Caco-2 (cell line): ENCODE data around the gene FBXW12. TPM values are rescaled to one million over a fixed set of nuclear protein-coding genes. Genes with fewer than 3 reads are reported as not detected.
A peak's percentile ranks its signal among the peaks of the same experiment; 100 is the strongest.

Experiments used
- BruUV-seq: library from RNA; stranded (reverse); fragments of 400-500 nt; replicated peaks from 2 replicates; lab custom pipeline; 2021; lab: Mats Ljungman, UMichigan
- CTCF ChIA-PET: fragments of 300-600 bp; sonication (Branson Sonifier 250); formaldehyde crosslinking; loops from one replicate; lab custom pipeline; 2022; ENCODE audit warnings: antibody characterized with exemption; lab: Charles Lee
- POLR2A ChIA-PET: fragments of 300-600 bp; sonication (Branson Sonifier 250); formaldehyde crosslinking; loops from one replicate; lab custom pipeline; 2022; ENCODE audit warnings: antibody characterized with exemption; lab: Charles Lee
- DNase-seq, 2 experiments: peaks; one replicate each; pipeline versions ENCODE4 v3.0.0 to v3.0.0-alpha.2; 2020 to 2022
- H3K27me3 ChIP-seq: replicated peaks from 2 replicates; pipeline ENCODE4 v1.6.0; 2011; ENCODE audit warnings: low read length; ENCODE audit not compliant: control insufficient read depth, insufficient read depth
- H3K36me3 ChIP-seq: 2 replicates; pipeline ENCODE4 v1.5.1; 2011; ENCODE audit warnings: low read length; ENCODE audit not compliant: control insufficient read depth, insufficient read depth
- H3K4me1 ChIP-seq: fragments of 250-450 bp; sonication (Bioruptor Pico); 2 replicates; pipeline ENCODE4 v1.5.1; 2020; ENCODE audit warnings: mild to moderate bottlenecking
- H3K4me3 ChIP-seq: 2 replicates; pipeline ENCODE4 v1.5.1; 2011; ENCODE audit warnings: low read depth, mild to moderate bottlenecking, control low read depth, low read length
- H3K9me3 ChIP-seq: fragments of 250-450 bp; sonication (Bioruptor Pico); 2 replicates; pipeline ENCODE4 v1.5.1; 2020; ENCODE audit warnings: mild to moderate bottlenecking, moderate library complexity
- H3K27ac Mint-ChIP-seq: one replicate; pipeline ENCODE4 v1.8.0; 2022; ENCODE audit warnings: mixed read lengths; ENCODE audit not compliant: unreplicated experiment
- H3K27me3 Mint-ChIP-seq: one replicate; pipeline ENCODE4 v1.8.0; 2022; ENCODE audit warnings: mixed read lengths; ENCODE audit not compliant: insufficient read depth, unreplicated experiment
- H3K36me3 Mint-ChIP-seq: one replicate; pipeline ENCODE4 v1.8.0; 2022; ENCODE audit warnings: mild to moderate bottlenecking, mixed read lengths; ENCODE audit not compliant: insufficient read depth, unreplicated experiment
- H3K4me1 Mint-ChIP-seq: one replicate; pipeline ENCODE4 v1.8.0; 2022; ENCODE audit warnings: low read depth, mixed read lengths; ENCODE audit not compliant: unreplicated experiment
- H3K4me3 Mint-ChIP-seq: one replicate; pipeline ENCODE4 v1.8.0; 2022; ENCODE audit warnings: mild to moderate bottlenecking, moderate library complexity, mixed read lengths; ENCODE audit not compliant: unreplicated experiment
- H3K9me3 Mint-ChIP-seq: one replicate; pipeline ENCODE4 v1.8.0; 2022; ENCODE audit warnings: mixed read lengths; ENCODE audit not compliant: unreplicated experiment
- intact Hi-C: fragments of 100-400 bp; cut with micrococcal nuclease; formaldehyde crosslinking; loops from one replicate; pipeline ENCODE4 v1.10.0; 2022; ENCODE audit not compliant: unreplicated experiment
- total RNA-seq: library from RNA; stranded (reverse); gene quantifications from 2 replicates; pipeline ENCODE4 v1.2.3, GENCODE V29; 2022
- TF ChIP-seq, protein P1 (sequence below), 2 experiments: fragments of 200-600 bp in 1 of 2; IDR thresholded peaks; 1 replicate in 1 of 2; 2 replicates in 1 of 2; pipeline versions ENCODE4 v1.5.1 to v1.8.0; 2011 to 2022; ENCODE audit warnings: antibody characterized with exemption in 1 of 2, control low read depth in 1 of 2, inconsistent platforms in 1 of 2, low read depth in 1 of 2, low read length in 1 of 2, mild to moderate bottlenecking in 1 of 2, moderate library complexity in 1 of 2; ENCODE audit not compliant: insufficient read depth in 1 of 2, severe bottlenecking in 1 of 2, unreplicated experiment in 1 of 2

Gene FBXW12
- total RNA-seq, 1 experiment from 2014 or later = 1.7 TPM

DNA sequence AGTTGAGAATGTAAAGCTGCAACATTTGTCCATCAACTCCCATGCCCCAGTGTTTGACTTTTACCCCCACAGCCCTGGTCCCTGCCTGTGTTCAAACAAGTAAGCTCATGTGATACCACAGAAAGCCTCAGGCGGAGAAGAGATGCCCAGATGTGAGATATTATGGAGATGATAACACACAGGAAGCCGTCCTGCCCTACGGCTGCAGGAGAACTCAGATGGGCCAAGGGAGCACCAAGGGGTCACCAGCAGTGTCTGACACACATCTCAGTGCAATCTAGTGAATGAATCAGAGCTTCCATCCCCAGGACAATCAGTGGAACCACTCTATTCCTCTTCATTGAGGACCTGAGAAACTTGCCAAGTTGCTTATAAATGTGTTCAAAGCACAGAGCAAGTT is 24.5 kb upstream of the FBXW12 start:
- H3K27me3 Mint-ChIP-seq = no peaks in the 10 kb centered on the region
- H3K27ac Mint-ChIP-seq = peak overlapping the region; percentile 39
- H3K4me1 ChIP-seq = peaks cover 49% of the 10 kb centered on the region
- no TSS peak for BruUV-seq
- peak; percentile 18 to 69 for DNase-seq
- H3K36me3 Mint-ChIP-seq = no peaks in the 10 kb centered on the region
- ChIA-PET POLR2A (no interaction called here), CTCF (interaction anchor here (0.5 to 2.4 kb wide), 4 partner anchors 9 to 109 kb away, joined by 3 to 5 read pairs (median 5); no protein-coding TSS in a partner anchor)
- no peaks in the 10 kb centered on the region for H3K36me3 ChIP-seq
- H3K27me3 ChIP-seq = no peaks in the 10 kb centered on the region
- H3K9me3 ChIP-seq = no peaks in the 10 kb centered on the region
- no peak overlapping the region for H3K4me3 ChIP-seq
- intact Hi-C loops = loop anchor here (2.0 to 5.0 kb wide), 2 partner anchors 25 to 45 kb away; partner anchors contain the start of genes FBXW12 and NME6
- peaks cover 38% of the 10 kb centered on the region for H3K4me1 Mint-ChIP-seq
- TF ChIP-seq, protein P1, sequence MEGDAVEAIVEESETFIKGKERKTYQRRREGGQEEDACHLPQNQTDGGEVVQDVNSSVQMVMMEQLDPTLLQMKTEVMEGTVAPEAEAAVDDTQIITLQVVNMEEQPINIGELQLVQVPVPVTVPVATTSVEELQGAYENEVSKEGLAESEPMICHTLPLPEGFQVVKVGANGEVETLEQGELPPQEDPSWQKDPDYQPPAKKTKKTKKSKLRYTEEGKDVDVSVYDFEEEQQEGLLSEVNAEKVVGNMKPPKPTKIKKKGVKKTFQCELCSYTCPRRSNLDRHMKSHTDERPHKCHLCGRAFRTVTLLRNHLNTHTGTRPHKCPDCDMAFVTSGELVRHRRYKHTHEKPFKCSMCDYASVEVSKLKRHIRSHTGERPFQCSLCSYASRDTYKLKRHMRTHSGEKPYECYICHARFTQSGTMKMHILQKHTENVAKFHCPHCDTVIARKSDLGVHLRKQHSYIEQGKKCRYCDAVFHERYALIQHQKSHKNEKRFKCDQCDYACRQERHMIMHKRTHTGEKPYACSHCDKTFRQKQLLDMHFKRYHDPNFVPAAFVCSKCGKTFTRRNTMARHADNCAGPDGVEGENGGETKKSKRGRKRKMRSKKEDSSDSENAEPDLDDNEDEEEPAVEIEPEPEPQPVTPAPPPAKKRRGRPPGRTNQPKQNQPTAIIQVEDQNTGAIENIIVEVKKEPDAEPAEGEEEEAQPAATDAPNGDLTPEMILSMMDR (IDR thresholded peaks at IDR 0.05; ENCODE audit: insufficient read depth in 1 of 2, low read depth in 1 of 2, low read length in 1 of 2, severe bottlenecking in 1 of 2, unreplicated experiment in 1 of 2) = no peak
- H3K4me3 Mint-ChIP-seq = no peak overlapping the region
- H3K9me3 Mint-ChIP-seq = no peaks in the 10 kb centered on the region

- POLR2A ChIA-PET = no interaction called here
- no peaks in the 10 kb centered on the region for H3K36me3 ChIP-seq
- peaks cover 21% of the 10 kb centered on the region for H3K4me1 Mint-ChIP-seq
- no peaks in the 10 kb centered on the region for H3K27me3 ChIP-seq
- H3K27ac Mint-ChIP-seq = no peak overlapping the region
- no peak for DNase-seq
- H3K27me3 Mint-ChIP-seq = no peaks in the 10 kb centered on the region
- CTCF ChIA-PET = no interaction called here
- TF ChIP-seq, protein P1 (IDR thresholded peaks at IDR 0.05; ENCODE audit: insufficient read depth in 1 of 2, low read depth in 1 of 2, low read length in 1 of 2, severe bottlenecking in 1 of 2, unreplicated experiment in 1 of 2) = no peak
- peaks cover 9% of the 10 kb centered on the region for H3K9me3 Mint-ChIP-seq
- H3K4me1 ChIP-seq = peaks cover 22% of the 10 kb centered on the region
- no peak overlapping the region for H3K4me3 ChIP-seq
- peaks cover 19% of the 10 kb centered on the region for H3K36me3 Mint-ChIP-seq
- peaks cover 12% of the 10 kb centered on the region for H3K9me3 ChIP-seq
- no TSS peak for BruUV-seq
- no peak overlapping the region for H3K4me3 Mint-ChIP-seq
- intact Hi-C loops = no loop called here
Measured at GRCh38 chr3:48352546-48352945, 19.5 kb upstream of the FBXW12 start.

DNA sequence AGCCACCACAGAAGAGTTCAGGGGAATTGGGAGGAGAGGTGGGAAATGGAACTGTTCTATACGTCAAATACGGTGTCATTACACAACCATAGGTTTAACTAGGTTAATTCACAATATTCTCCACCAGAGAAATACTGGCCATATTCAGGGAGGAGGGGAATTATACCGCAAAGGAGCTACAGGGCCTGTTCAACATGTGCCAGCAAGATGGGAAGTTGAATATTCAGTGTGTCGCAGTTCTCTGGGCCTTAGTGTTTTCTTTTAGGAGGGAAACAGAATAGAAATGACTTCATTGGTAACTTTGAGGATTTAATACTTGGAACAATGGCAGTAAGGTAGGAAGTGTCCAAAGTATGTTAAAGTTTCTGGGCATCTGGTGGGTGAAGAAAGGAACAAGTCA is 18.0 kb upstream of the FBXW12 start:
- no TSS peak for BruUV-seq
- CTCF ChIA-PET = no interaction called here
- Histone ChIP-seq H3K4me1 (peaks cover 19% of the 10 kb centered on the region), H3K4me3 (no peak overlapping the region), H3K27me3 (no peaks in the 10 kb centered on the region), H3K36me3 (peaks cover 1% of the 10 kb centered on the region; the same call in 1 of the 2 replicates), H3K9me3 (peaks cover 21% of the 10 kb centered on the region)
- DNase-seq = no peak
- Mint-ChIP-seq H3K4me3 (no peak overlapping the region), H3K36me3 (peaks cover 21% of the 10 kb centered on the region), H3K4me1 (peaks cover 21% of the 10 kb centered on the region), H3K27me3 (no peaks in the 10 kb centered on the region), H3K27ac (peak overlapping the region; percentile 42), H3K9me3 (peaks cover 9% of the 10 kb centered on the region)
- POLR2A ChIA-PET = no interaction called here
- intact Hi-C loops = no loop called here
- TF ChIP-seq, protein P1 (IDR thresholded peaks at IDR 0.05; ENCODE audit: insufficient read depth in 1 of 2, low read depth in 1 of 2, low read length in 1 of 2, severe bottlenecking in 1 of 2, unreplicated experiment in 1 of 2) = no peak
